Activated T-cell treated with anti-CD3 and anti-CD28 coated beads, Interleukin-2, amount 50 U/mL, for 4 hours (primary cell): ENCODE data around the gene APH1A. TPM values are rescaled to one million over a fixed set of nuclear protein-coding genes. Genes with fewer than 3 reads are reported as not detected.
A peak's percentile ranks its signal among the peaks of the same experiment; 100 is the strongest.
"Not testable (repeated sequence)": the region's sequence is repeated elsewhere in the genome, so short reads cannot be mapped to it uniquely, and the experiment has no call there.

Experiments used
- ATAC-seq, 2 donors: fragments of 200-7000 bp; cut with Tn5 transposase; one replicate each; pipeline ENCODE4 v1.10.0; 2021
- DNase-seq: peaks from one replicate; pipeline ENCODE4 v3.0.0-alpha.2; 2020
- H3K27me3 Mint-ChIP-seq: one replicate; pipeline ENCODE4 v1.8.0; 2021; ENCODE audit warnings: low read depth, mixed read lengths
- H3K36me3 Mint-ChIP-seq: one replicate; pipeline ENCODE4 v1.8.0; 2022; ENCODE audit warnings: mixed read lengths; ENCODE audit not compliant: insufficient read depth
- H3K4me1 Mint-ChIP-seq: one replicate; pipeline ENCODE4 v1.8.0; 2021; ENCODE audit warnings: low read depth, mixed read lengths
- H3K4me3 Mint-ChIP-seq: one replicate; pipeline ENCODE4 v1.8.0; 2021; ENCODE audit warnings: mild to moderate bottlenecking, moderate library complexity, mixed read lengths
- H3K9me3 Mint-ChIP-seq: one replicate; pipeline ENCODE4 v1.8.0; 2021; ENCODE audit warnings: mixed read lengths
- total RNA-seq, 3 donors: library from RNA; stranded (reverse); gene quantifications; one replicate each; pipeline ENCODE4 v1.2.1, GENCODE V29; 2021

APH1A gene
- total RNA-seq, 3 donors from 2014 or later: 121 to 124 (median 123) TPM

- Mint-ChIP-seq H3K27me3 (peaks cover 39% of the 10 kb centered on the region), H3K4me1 (peaks cover 12% of the 10 kb centered on the region), H3K9me3 (no peaks in the 10 kb centered on the region), H3K4me3 (no peak within 1 kb of the TSS), H3K36me3 (no peaks in the 10 kb centered on the region)
- no peak for DNase-seq
- ATAC-seq: no peak
These were observed 10.9 kb downstream of the APH1A start, which contains the start of gene CA14 for GRCh38 chr1:150257624-150258585. Gene CA14 (plus strand): TSS chr1:150257774. CDS start chr1:150258129, 355 bp downstream.

GRCh38 chr1:150256554-150257341 lies 12.1 kb downstream of the APH1A start:
- H3K9me3 Mint-ChIP-seq: no peaks in the 10 kb centered on the region
- H3K27me3 Mint-ChIP-seq: peaks cover 39% of the 10 kb centered on the region
- no peak for DNase-seq
- ATAC-seq: no peak
- H3K36me3 Mint-ChIP-seq: no peaks in the 10 kb centered on the region
- H3K4me3 Mint-ChIP-seq: no peak overlapping the region
- H3K4me1 Mint-ChIP-seq: peaks cover 12% of the 10 kb centered on the region

- ATAC-seq (no peak), DNase-seq (no peak)
- Mint-ChIP-seq H3K27me3 (peaks cover 39% of the 10 kb centered on the region), H3K36me3 (no peaks in the 10 kb centered on the region), H3K4me1 (peaks cover 12% of the 10 kb centered on the region), H3K9me3 (no peaks in the 10 kb centered on the region), H3K4me3 (peak overlapping the region; percentile 72)
These were observed 12.6 kb downstream of the APH1A start for GRCh38 chr1:150256198-150256553.

GRCh38 chr1:150249936-150250335 lies 18.9 kb downstream of the APH1A start:
- ATAC-seq (no peak), DNase-seq (no peak)
- Mint-ChIP-seq H3K4me3 (no peak overlapping the region), H3K36me3 (no peaks in the 10 kb centered on the region), H3K9me3 (no peaks in the 10 kb centered on the region), H3K4me1 (no peaks in the 10 kb centered on the region), H3K27me3 (peaks cover 5% of the 10 kb centered on the region)

- H3K4me1 Mint-ChIP-seq: no peaks in the 10 kb centered on the region
- H3K27me3 Mint-ChIP-seq: no peaks in the 10 kb centered on the region
- no peaks in the 10 kb centered on the region for H3K9me3 Mint-ChIP-seq
- DNase-seq: no peak
- no peak overlapping the region for H3K4me3 Mint-ChIP-seq
- H3K36me3 Mint-ChIP-seq: no peaks in the 10 kb centered on the region
- no peak for ATAC-seq
These were observed 25.8 kb downstream of the APH1A start for GRCh38 chr1:150243003-150243402.

- Mint-ChIP-seq H3K9me3 (no peaks in the 10 kb centered on the region), H3K4me3 (peak overlapping the region; percentile 33), H3K4me1 (peaks cover 18% of the 10 kb centered on the region), H3K36me3 (no peaks in the 10 kb centered on the region), H3K27me3 (no peaks in the 10 kb centered on the region)
- ATAC-seq (no peak), DNase-seq (no peak)
These were observed 31.1 kb downstream of the APH1A start for GRCh38 chr1:150237746-150238145.

GRCh38 chr1:150237176-150237575 lies 31.6 kb downstream of the APH1A start:
- H3K27me3 Mint-ChIP-seq, DNase-seq, H3K4me3 Mint-ChIP-seq, H3K36me3 Mint-ChIP-seq, H3K9me3 Mint-ChIP-seq, ATAC-seq: not testable (repeated sequence)
- peaks cover 19% of the 10 kb centered on the region for H3K4me1 Mint-ChIP-seq

- no peak for DNase-seq
- Mint-ChIP-seq H3K27me3 (no peaks in the 10 kb centered on the region), H3K36me3 (no peaks in the 10 kb centered on the region), H3K4me1 (peaks cover 19% of the 10 kb centered on the region), H3K4me3 (no peak overlapping the region), H3K9me3 (no peaks in the 10 kb centered on the region)
- ATAC-seq: no peak
These were observed 32.2 kb downstream of the APH1A start for GRCh38 chr1:150236614-150237100.

GRCh38 chr1:150235852-150236613 lies 32.8 kb downstream of the APH1A start, which contains the start of gene ANP32E:
Gene ANP32E (minus strand): TSS chr1:150236112. CDS start chr1:150235786, 326 bp downstream.
- H3K4me1 Mint-ChIP-seq: peaks cover 19% of the 10 kb centered on the region
- peak; percentile 86 for DNase-seq
- ATAC-seq: peak; percentile 92 to 94
- no peak within 1 kb of the TSS for H3K4me3 Mint-ChIP-seq
- H3K27me3 Mint-ChIP-seq: no peaks in the 10 kb centered on the region
- no peaks in the 10 kb centered on the region for H3K9me3 Mint-ChIP-seq
- no peaks in the 10 kb centered on the region for H3K36me3 Mint-ChIP-seq

- DNase-seq (peak; percentile 27), ATAC-seq (no peak)
- peaks cover 19% of the 10 kb centered on the region for H3K4me1 Mint-ChIP-seq
- H3K4me3 Mint-ChIP-seq: no peak overlapping the region
- H3K36me3 Mint-ChIP-seq: no peaks in the 10 kb centered on the region
- no peaks in the 10 kb centered on the region for H3K27me3 Mint-ChIP-seq
- H3K9me3 Mint-ChIP-seq: no peaks in the 10 kb centered on the region
These were observed 33.4 kb downstream of the APH1A start for GRCh38 chr1:150235294-150235851.

- H3K27me3 Mint-ChIP-seq: no peaks in the 10 kb centered on the region
- ATAC-seq (peak; percentile 60 to 67), DNase-seq (peak; percentile 84)
- no peaks in the 10 kb centered on the region for H3K9me3 Mint-ChIP-seq
- peaks cover 19% of the 10 kb centered on the region for H3K4me1 Mint-ChIP-seq
- no peak overlapping the region for H3K4me3 Mint-ChIP-seq
- H3K36me3 Mint-ChIP-seq: peaks cover 3% of the 10 kb centered on the region
These were observed 34.1 kb downstream of the APH1A start for GRCh38 chr1:150234566-150235293.

GRCh38 chr1:150234309-150234565 lies 34.6 kb downstream of the APH1A start:
- DNase-seq (no peak), ATAC-seq (no peak)
- Mint-ChIP-seq H3K27me3 (no peaks in the 10 kb centered on the region), H3K4me1 (peaks cover 19% of the 10 kb centered on the region), H3K36me3 (peaks cover 3% of the 10 kb centered on the region), H3K4me3 (no peak overlapping the region), H3K9me3 (no peaks in the 10 kb centered on the region)
